Spleen (tissue), 11 donors: ENCODE results near the gene SLC24A3. TPM values are rescaled to one million over a fixed set of nuclear protein-coding genes. Genes with fewer than 3 reads are reported as not detected.

ENCODE experiments used
- DNase-seq: peaks from one replicate; pipeline ENCODE4 v3.0.0-alpha.2; 2020
- H3K27ac ChIP-seq, 8 donors: fragments of 200-600 bp; sonication (generic) in 7 of 8; 1 replicate in 4 of 8; 2 replicates in 4 of 8; pipeline versions ENCODE4 v1.5.0 to v1.8.0; 2016 to 2021; ENCODE audit warnings: inconsistent platforms in 4 of 8, mild to moderate bottlenecking in 4 of 8, moderate library complexity in 1 of 8
- H3K27me3 ChIP-seq, 7 donors: fragments of 200-600 bp; sonication (generic) in 6 of 7; replicated peaks in 1 of 7; 1 replicate in 4 of 7; 2 replicates in 3 of 7; pipeline versions ENCODE4 v1.5.0 to v1.8.0; 2016 to 2021; ENCODE audit warnings: inconsistent platforms in 3 of 7, mild to moderate bottlenecking in 1 of 7
- H3K36me3 ChIP-seq, 6 donors: fragments of 200-600 bp; sonication (generic) in 5 of 6; 1 replicate in 4 of 6; 2 replicates in 2 of 6; pipeline versions ENCODE4 v1.5.0 to v1.8.0; 2016 to 2021; ENCODE audit warnings: inconsistent platforms in 2 of 6
- H3K4me1 ChIP-seq, 6 donors: fragments of 200-600 bp; sonication (generic) in 5 of 6; 1 replicate in 3 of 6; 2 replicates in 3 of 6; pipeline versions ENCODE4 v1.5.0 to v1.8.0; 2016 to 2021; ENCODE audit warnings: inconsistent platforms in 3 of 6
- H3K4me3 ChIP-seq, 8 donors: fragments of 200-600 bp; sonication (generic) in 7 of 8; 1 replicate in 4 of 8; 2 replicates in 4 of 8; pipeline versions ENCODE4 v1.5.0 to v1.8.0; 2016 to 2021; ENCODE audit warnings: inconsistent platforms in 4 of 8, mild to moderate bottlenecking in 4 of 8, moderate library complexity in 2 of 8
- H3K9me3 ChIP-seq, 8 donors: fragments of 200-600 bp; sonication (generic) in 7 of 8; 1 replicate in 4 of 8; 2 replicates in 4 of 8; pipeline versions ENCODE4 v1.5.0 to v1.8.0; 2016 to 2021; ENCODE audit warnings: inconsistent platforms in 4 of 8
- CTCF ChIP-seq, 11 experiments: fragments of 200-600 bp in 7 of 11; fragments of 450-650 bp in 4 of 11; sonication (generic) in 4 of 11; IDR thresholded peaks in 8 of 11; conservative IDR thresholded peaks in 3 of 11; 1 replicate in 7 of 11; 2 replicates in 4 of 11; pipeline versions ENCODE4 v1.4.0 to v1.8.0; 2016 to 2021; ENCODE audit warnings: antibody characterized with exemption in 11 of 11, inconsistent platforms in 4 of 11, mild to moderate bottlenecking in 1 of 11
- POLR2A ChIP-seq, 3 donors: fragments of 450-650 bp; IDR thresholded peaks; one replicate each; pipeline ENCODE4 v1.5.1; 2017; ENCODE audit warnings: antibody characterized with exemption in 3 of 3, mild to moderate bottlenecking in 1 of 3
- POLR2AphosphoS5 ChIP-seq, 3 donors: sonication (generic); formaldehyde crosslinking; IDR thresholded peaks; one replicate each; pipeline ENCODE4 v1.5.1; 2017; ENCODE audit warnings: antibody characterized with exemption in 3 of 3
- WGBS, 5 donors: extraction: QIAGEN DNeasy Blood & Tissue Kit in 3 of 5; methylation state at CpG; one replicate each; pipeline versions ENCODE4 v1.1.5 to v1.1.7; 2013 to 2018; 5-methylcytosine and 5-hydroxymethylcytosine counted together
- intact Hi-C: fragments of 100-400 bp; cut with DNase I; formaldehyde crosslinking; loops from one replicate; pipeline ENCODE4 v1.15.0; 2023; ENCODE audit warnings: low total_unique reads
- polyA plus RNA-seq, 3 donors: library from polyadenylated mRNA; stranded (reverse); fragments of 200-250 nt; gene quantifications; one replicate each; pipeline ENCODE4 v1.2.1, GENCODE V29; 2013
- total RNA-seq, 7 donors: library from RNA; depleted of rRNA in 3 of 7; stranded (reverse); fragments of >200 nt in 3 of 7; fragmentation: NEBNext Ultra II Directional in 4 of 7; extraction: Animal tissue kit (Norgen Biotek cat#: 25700) in 4 of 7; gene quantifications; one replicate each; pipeline versions ENCODE4 v1.1.0 to v1.2.1, GENCODE V29; 2016 to 2021
- donor health status: healthy with polysubstance abuse.
- donor health status: DM: no; HTN: no; CAD: no; lungs with moderate emphysema.
- donor health status: DM: no; HTN: no; CAD: no.
- donor health status: Bipolar disorder and iron deficiency.
- donor health status: healthy.
- donor health status: DM: no; HTN: no; CAD: no.
- donor health status: DM: yes; HTN: yes; CAD: no.

SLC24A3 gene
- total and polyA plus RNA-seq, 10 donors, result 0.37 to 3.9 (median 2.6) TPM

- Histone ChIP-seq H3K9me3 (no peaks in the 10 kb centered on the region), H3K27ac (no peak overlapping the region), H3K36me3 (no peaks in the 10 kb centered on the region), H3K4me3 (no peak overlapping the region), H3K27me3 (no peaks in the 10 kb centered on the region), H3K4me1 (no peaks in the 10 kb centered on the region)
- intact Hi-C loops, result no loop called here
- TF ChIP-seq POLR2A (IDR thresholded peaks at IDR 0.05) (no peak), CTCF (IDR thresholded peaks at IDR 0.05 in 8 of 11, conservative IDR thresholded peaks at IDR 0.05 in 3 of 11) (no peak), POLR2AphosphoS5 (IDR thresholded peaks at IDR 0.05) (no peak)
- no peak for DNase-seq
- WGBS, 5 donors, result 87 to 97% (median 90%) methylated on average over 5 of the region's 5 CpGs
Observed at GRCh38 chr20:19508449-19508848, 296.0 kb downstream of the SLC24A3 start.

DNA sequence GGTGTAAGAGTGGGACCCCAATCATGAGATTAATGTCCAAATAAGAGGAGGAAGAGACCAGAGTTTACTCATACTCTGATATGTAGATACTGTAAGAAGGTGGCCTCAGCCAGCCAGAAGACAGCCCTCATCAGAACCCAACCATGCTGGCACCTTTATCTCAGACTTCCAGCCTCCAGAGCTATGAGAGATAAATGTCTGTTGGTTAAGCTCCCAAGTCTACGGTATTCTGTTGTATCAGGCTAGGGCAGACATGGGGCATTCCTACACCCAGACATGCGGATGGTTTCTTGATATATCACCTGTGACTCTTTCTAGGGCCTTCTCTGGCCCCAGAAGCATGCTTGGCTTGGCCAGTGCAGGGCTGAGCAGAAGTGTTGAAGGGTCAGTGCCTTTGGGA is 298.2 kb downstream of the SLC24A3 start:
- H3K4me1 ChIP-seq, result no peaks in the 10 kb centered on the region
- H3K9me3 ChIP-seq, result no peaks in the 10 kb centered on the region
- DNase-seq, result no peak
- TF ChIP-seq POLR2A (IDR thresholded peaks at IDR 0.05) (no peak), POLR2AphosphoS5 (IDR thresholded peaks at IDR 0.05) (no peak), CTCF (IDR thresholded peaks at IDR 0.05 in 8 of 11, conservative IDR thresholded peaks at IDR 0.05 in 3 of 11) (no peak)
- no peak overlapping the region for H3K27ac ChIP-seq
- no peaks in the 10 kb centered on the region for H3K36me3 ChIP-seq
- no peak overlapping the region for H3K4me3 ChIP-seq
- H3K27me3 ChIP-seq, result no peaks in the 10 kb centered on the region
- WGBS, 5 donors, result 94 to 100% (median 96%) methylated on average over 1 to 2 of the region's 2 CpGs
- intact Hi-C loops, result no loop called here

DNA sequence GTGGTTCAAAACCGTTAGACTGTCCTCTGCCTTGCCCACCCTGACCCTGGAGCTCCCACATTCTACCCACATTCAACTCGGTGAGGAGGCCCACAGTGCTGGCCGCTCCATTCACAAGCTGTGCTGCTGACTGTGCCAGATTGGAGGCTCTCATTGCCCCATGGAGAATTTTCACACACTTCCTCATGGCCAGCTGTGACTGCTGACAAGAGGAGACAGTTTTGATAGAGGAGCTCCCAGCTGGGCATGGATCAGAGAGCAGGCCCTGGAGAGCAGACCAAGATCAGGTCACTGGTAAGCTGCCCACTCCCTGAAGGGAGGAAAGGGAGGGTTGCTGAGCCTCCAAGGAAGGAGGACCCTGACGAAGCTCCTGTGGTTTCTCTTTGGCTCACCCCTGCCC is 299.5 kb downstream of the SLC24A3 start:
- 81 to 91% (median 82%) methylated on average over 4 of the region's 4 CpGs for WGBS, 5 donors
- H3K36me3 ChIP-seq, result no peaks in the 10 kb centered on the region
- no peaks in the 10 kb centered on the region for H3K27me3 ChIP-seq
- H3K27ac ChIP-seq, result no peak overlapping the region
- H3K4me3 ChIP-seq, result no peak overlapping the region
- no peaks in the 10 kb centered on the region for H3K4me1 ChIP-seq
- H3K9me3 ChIP-seq, result no peaks in the 10 kb centered on the region
- intact Hi-C loops, result no loop called here
- no peak for TF ChIP-seq POLR2A (IDR thresholded peaks at IDR 0.05)
- no peak for TF ChIP-seq POLR2AphosphoS5 (IDR thresholded peaks at IDR 0.05)
- TF ChIP-seq CTCF (IDR thresholded peaks at IDR 0.05 in 8 of 11, conservative IDR thresholded peaks at IDR 0.05 in 3 of 11), result no peak
- no peak for DNase-seq

- no peak for DNase-seq
Observed at GRCh38 chr20:19512886-19513677, 300.6 kb downstream of the SLC24A3 start.

More at GRCh38 chr20:19512886-19513677, 300.6 kb downstream of the SLC24A3 start:
- no peaks in the 10 kb centered on the region for H3K27me3 ChIP-seq
- intact Hi-C loops, result no loop called here
- no peaks in the 10 kb centered on the region for H3K9me3 ChIP-seq
- 57 to 72% (median 63%) methylated on average over 3 of the region's 3 CpGs for WGBS, 5 donors
- TF ChIP-seq POLR2A (IDR thresholded peaks at IDR 0.05) (no peak), CTCF (IDR thresholded peaks at IDR 0.05 in 8 of 11, conservative IDR thresholded peaks at IDR 0.05 in 3 of 11) (no peak), POLR2AphosphoS5 (IDR thresholded peaks at IDR 0.05) (no peak)
- H3K4me3 ChIP-seq, result no peak overlapping the region
- no peak overlapping the region for H3K27ac ChIP-seq
- H3K36me3 ChIP-seq, result no peaks in the 10 kb centered on the region
- no peaks in the 10 kb centered on the region for H3K4me1 ChIP-seq
